ENCODE measurements around the gene DUSP6.

The DUSP6 gene

DNA sequence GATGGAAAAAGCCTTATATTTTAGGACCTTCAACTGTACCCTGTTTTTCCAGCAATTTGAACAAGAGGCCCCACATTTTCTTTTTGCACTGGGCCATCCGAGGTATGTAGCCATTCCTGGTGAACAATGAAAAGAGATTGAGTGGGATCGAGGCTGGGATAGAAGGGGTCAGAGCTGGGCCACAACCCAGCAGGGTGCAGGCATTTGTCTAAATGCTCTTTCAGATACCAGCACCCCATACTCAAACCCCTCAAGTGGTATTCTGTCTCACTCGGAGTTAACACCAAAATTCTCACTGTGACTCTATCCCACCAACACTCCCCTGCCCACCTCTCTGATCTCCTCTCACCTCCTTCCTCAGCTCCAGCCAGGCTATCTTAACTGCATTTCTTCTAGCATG, 26.8 kb downstream of the DUSP6 start:
- DNase-seq (ENCODE audit: low spot score) = no peak
- TF ChIP-seq, protein P1, sequence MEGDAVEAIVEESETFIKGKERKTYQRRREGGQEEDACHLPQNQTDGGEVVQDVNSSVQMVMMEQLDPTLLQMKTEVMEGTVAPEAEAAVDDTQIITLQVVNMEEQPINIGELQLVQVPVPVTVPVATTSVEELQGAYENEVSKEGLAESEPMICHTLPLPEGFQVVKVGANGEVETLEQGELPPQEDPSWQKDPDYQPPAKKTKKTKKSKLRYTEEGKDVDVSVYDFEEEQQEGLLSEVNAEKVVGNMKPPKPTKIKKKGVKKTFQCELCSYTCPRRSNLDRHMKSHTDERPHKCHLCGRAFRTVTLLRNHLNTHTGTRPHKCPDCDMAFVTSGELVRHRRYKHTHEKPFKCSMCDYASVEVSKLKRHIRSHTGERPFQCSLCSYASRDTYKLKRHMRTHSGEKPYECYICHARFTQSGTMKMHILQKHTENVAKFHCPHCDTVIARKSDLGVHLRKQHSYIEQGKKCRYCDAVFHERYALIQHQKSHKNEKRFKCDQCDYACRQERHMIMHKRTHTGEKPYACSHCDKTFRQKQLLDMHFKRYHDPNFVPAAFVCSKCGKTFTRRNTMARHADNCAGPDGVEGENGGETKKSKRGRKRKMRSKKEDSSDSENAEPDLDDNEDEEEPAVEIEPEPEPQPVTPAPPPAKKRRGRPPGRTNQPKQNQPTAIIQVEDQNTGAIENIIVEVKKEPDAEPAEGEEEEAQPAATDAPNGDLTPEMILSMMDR (IDR thresholded peaks at IDR 0.05; ENCODE audit: borderline replicate concordance, control extremely low read depth, extremely low read depth, insufficient read depth, missing control alignments) = no peak
- in situ Hi-C loops (cut with MboI; ENCODE audit: low sequenced_read_pairs, unreplicated experiment) = no loop called here

DNA sequence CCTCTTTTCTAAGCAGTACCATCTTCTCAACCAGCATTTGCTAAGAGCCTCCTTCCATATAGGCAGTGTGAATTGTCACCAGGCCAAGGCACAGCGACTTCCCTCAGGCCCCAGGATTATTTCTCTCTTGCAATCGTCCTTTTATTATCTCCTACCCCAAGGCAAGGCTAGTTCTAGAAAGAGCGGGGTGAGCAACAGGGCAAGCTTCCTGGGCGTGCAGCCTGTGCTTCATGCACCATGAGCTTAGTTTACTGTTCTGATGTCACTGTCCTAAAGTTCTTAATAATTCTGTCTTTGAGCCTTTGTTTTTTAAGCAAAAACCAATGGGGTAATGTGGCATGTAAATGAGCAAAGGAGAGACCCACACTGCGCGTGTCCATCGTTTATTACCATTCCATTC, 27.9 kb downstream of the DUSP6 start:
- TF ChIP-seq, protein P1 (IDR thresholded peaks at IDR 0.05; ENCODE audit: borderline replicate concordance, control extremely low read depth, extremely low read depth, insufficient read depth, missing control alignments) = no peak
- in situ Hi-C loops (cut with MboI; ENCODE audit: low sequenced_read_pairs, unreplicated experiment) = no loop called here

GRCh38 chr12:89323568-89324218, 28.6 kb downstream of the DUSP6 start:
- no peak for DNase-seq (ENCODE audit: low spot score)
- in situ Hi-C loops (cut with MboI; ENCODE audit: low sequenced_read_pairs, unreplicated experiment) = no loop called here
- TF ChIP-seq, protein P1 (IDR thresholded peaks at IDR 0.05; ENCODE audit: borderline replicate concordance, control extremely low read depth, extremely low read depth, insufficient read depth, missing control alignments) = no peak

More for the DNA sequence above, 27.9 kb downstream of the DUSP6 start:
- no peak for DNase-seq (ENCODE audit: low spot score)

DNA sequence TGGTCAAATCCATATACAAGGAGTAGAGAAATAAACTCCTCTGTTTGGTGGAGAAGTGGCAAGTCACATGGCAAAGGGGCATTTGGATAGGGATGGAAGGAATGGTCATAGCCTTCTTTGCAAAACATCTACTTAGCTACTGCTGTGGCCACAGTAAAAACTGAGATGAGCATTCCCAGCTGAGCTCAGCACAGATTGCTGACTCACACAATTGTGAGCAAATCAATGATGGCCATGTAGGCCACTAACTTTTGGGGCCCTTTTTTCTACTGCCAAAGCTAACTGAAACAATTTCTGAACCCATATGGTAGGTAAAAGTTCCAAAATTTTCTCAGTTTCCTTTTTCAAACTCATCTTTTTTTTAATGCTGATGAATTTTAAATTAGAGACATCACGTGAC, 31.6 kb downstream of the DUSP6 start:
- in situ Hi-C loops (cut with MboI; ENCODE audit: low sequenced_read_pairs, unreplicated experiment) = no loop called here
- DNase-seq (ENCODE audit: low spot score) = no peak
- TF ChIP-seq, protein P1 (IDR thresholded peaks at IDR 0.05; ENCODE audit: borderline replicate concordance, control extremely low read depth, extremely low read depth, insufficient read depth, missing control alignments) = no peak

- no peak for DNase-seq (ENCODE audit: low spot score)
- in situ Hi-C loops (cut with MboI; ENCODE audit: low sequenced_read_pairs, unreplicated experiment) = no loop called here
- TF ChIP-seq, protein P1 (IDR thresholded peaks at IDR 0.05; ENCODE audit: borderline replicate concordance, control extremely low read depth, extremely low read depth, insufficient read depth, missing control alignments) = no peak
Observed at GRCh38 chr12:89319606-89320005, 32.7 kb downstream of the DUSP6 start.

- DNase-seq (ENCODE audit: low spot score) = no peak
- in situ Hi-C loops (cut with MboI; ENCODE audit: low sequenced_read_pairs, unreplicated experiment) = no loop called here
- TF ChIP-seq, protein P1 (IDR thresholded peaks at IDR 0.05; ENCODE audit: borderline replicate concordance, control extremely low read depth, extremely low read depth, insufficient read depth, missing control alignments) = no peak
Observed at GRCh38 chr12:89319122-89319521, 33.2 kb downstream of the DUSP6 start.

Data from GM13976 (cell line).